Measurements from ENCODE around the gene FGF14.
"Not testable (repeated sequence)": the region's sequence is repeated elsewhere in the genome, so short reads cannot be mapped to it uniquely, and the experiment has no call there.

DNA sequence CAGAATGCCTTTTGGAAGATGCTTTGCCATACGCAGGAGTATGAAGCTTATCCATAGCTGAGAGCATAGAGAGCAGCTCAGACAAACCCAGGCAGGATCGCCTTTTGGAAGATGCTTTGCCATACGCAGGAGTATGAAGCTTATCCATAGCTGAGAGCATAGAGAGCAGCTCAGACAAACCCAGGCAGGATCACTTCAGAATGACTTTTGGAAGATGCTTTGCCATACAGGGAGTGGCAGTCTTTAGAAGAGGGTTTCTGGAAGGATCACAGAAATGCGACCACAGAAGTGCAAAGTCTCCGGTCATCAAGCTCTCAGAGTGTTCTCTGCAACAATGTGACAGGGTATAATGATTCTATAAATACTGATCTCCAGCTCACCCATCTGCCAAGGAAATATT is 390.4 kb downstream of the FGF14 start:
- not testable (repeated sequence) for TF ChIP-seq POLR2A, POLR2AphosphoS5 (IDR thresholded peaks at IDR 0.05)
- TF ChIP-seq, protein P1, sequence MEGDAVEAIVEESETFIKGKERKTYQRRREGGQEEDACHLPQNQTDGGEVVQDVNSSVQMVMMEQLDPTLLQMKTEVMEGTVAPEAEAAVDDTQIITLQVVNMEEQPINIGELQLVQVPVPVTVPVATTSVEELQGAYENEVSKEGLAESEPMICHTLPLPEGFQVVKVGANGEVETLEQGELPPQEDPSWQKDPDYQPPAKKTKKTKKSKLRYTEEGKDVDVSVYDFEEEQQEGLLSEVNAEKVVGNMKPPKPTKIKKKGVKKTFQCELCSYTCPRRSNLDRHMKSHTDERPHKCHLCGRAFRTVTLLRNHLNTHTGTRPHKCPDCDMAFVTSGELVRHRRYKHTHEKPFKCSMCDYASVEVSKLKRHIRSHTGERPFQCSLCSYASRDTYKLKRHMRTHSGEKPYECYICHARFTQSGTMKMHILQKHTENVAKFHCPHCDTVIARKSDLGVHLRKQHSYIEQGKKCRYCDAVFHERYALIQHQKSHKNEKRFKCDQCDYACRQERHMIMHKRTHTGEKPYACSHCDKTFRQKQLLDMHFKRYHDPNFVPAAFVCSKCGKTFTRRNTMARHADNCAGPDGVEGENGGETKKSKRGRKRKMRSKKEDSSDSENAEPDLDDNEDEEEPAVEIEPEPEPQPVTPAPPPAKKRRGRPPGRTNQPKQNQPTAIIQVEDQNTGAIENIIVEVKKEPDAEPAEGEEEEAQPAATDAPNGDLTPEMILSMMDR (IDR thresholded peaks at IDR 0.05): not testable (repeated sequence)
